HL-60/S4 (cell line): Measurements from ENCODE around the gene SH3GL2.
"Not testable (repeated sequence)": the region's sequence is repeated elsewhere in the genome, so short reads cannot be mapped to it uniquely, and the experiment has no call there.

Experiments
- in situ Hi-C: fragments of 300-500 bp; cut with MboI; formaldehyde crosslinking; loops from 2 replicates; pipeline ENCODE4 v1.14.3; 2022; ENCODE audit warnings: low sequenced_read_pairs

The SH3GL2 gene

DNA sequence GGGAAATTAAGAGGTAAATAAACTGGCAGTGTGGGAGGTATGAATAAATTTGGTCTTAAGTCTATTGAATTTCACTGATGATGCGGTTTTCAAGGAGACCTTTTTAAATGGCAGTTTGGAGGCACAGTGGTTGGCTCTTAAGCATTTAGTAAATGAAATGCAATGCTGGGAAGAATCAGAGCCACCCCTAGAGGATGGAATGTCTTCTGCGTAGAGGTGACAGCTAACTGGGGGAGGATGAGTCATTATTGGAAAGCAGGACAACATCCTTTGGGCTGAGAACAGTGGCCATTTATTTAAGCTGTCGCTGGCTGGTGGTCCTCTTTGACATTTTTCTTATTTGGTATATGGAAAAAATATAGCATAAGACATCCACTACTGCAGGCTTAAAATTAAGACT, 163.2 kb downstream of the SH3GL2 start:
- in situ Hi-C loops, result no loop called here

DNA sequence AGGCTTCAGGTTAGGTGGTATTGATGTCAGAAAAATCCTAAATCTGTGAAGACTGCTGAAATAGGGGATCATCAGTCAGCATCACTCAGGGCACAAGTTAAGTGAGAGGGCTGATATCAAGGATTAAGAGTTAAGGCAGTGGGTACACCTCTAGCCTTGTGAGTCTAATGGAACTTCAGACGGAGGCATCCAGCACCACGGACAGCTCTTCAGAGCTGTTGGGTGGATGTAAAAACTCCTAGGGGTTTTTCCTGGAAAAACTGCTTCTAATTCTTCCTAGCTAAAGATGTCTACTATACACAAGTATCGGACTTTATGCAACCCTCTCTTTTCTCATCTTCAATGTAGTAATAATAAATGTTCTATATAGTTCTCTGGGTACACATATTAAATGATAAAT, 165.9 kb downstream of the SH3GL2 start:
- in situ Hi-C loops, result no loop called here

DNA sequence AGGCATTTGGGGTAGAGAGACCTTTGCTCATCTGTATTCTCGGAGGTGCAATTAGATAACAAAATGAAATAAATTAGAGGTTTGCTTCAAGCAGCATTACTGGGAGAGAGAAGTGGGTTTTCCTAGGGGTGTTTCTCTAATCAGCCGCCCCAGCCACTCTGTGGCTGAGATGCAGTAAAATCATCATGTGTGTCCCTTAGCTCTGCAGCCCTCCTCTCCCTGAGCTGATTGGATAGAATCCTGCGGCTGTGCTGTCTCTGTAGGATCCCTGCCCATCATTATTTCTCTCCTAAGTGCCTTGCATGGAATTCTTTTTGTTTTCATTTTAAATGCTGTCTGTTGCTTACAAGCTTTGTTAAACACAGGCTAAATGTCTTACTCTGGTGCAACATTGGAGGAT, 171.4 kb downstream of the SH3GL2 start:
- in situ Hi-C loops, result no loop called here

DNA sequence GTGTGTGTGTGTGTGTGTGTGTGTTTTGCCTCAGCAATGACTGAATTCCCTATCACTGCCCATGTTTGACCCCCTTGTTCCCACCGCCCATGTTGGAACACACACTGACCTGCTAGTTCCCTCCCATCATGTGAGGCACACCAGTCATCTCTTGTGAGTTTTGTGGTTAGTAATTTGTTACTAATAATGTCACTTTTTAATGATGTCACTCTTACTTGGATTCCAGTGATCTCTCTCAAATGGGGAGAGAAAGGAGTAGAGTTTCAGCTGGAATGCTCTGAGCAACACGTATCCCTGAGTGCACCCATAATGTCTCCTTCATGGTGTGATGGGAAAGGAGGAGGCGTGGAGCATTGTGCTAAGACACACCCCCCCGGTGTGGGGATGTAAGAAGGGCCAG, 172.6 kb downstream of the SH3GL2 start:
- in situ Hi-C loops, result no loop called here

DNA sequence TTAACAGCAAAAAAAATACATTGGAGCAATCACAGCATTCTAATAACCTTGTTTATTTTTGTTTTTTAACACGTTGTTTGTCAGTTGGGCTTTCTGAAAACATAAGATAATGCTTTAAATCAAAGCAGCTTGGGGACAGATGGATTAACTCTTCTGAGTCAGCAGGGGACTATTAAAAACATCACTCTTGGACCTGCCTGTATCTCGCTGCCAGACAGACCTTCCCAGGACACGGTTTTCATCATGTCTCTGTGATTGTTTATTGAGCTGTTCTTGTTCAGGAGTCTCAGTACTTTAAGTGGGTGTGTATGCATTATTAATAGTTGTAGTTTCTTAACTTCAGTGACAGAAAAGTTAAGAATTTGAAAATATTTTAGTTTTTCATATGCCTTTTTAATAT, 173.2 kb downstream of the SH3GL2 start:
- in situ Hi-C loops, result no loop called here

DNA sequence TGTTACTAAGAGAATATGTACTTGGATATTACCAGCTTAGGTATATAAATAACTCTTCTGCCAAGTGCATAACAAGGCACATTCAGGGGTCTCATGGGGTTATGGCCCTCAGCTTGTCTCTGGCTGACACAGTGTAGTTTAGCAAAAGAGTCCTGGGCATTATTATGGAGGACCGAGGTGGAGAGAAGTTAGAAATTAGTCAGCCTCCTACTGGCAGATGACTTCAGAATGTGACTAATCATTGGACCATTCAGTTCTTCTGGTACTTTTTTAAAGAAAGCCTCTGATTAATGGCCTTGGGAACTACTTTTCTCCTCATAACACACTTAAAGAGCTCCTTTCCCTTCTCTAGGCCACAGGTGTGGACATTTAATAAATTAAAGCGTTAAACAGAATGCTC, 178.9 kb downstream of the SH3GL2 start:
- in situ Hi-C loops, result no loop called here

DNA sequence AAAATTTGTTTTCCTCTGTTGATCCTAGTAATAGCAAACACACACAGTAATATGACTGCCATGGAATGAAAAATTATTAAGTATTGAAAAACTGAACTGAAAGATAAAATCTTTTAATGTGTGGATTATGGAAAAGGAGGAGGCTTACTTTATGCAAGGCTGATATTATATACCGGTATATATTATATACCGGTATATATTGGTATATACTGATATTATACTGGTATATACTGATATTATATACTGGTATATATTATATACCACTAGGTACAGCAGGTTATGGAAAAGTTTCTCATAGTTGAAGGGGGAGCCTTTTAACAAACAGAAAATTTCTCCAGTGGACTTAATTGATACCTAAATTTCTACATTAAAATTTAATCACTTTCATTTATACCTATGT, 181.4 kb downstream of the SH3GL2 start:
- in situ Hi-C loops, result no loop called here

DNA sequence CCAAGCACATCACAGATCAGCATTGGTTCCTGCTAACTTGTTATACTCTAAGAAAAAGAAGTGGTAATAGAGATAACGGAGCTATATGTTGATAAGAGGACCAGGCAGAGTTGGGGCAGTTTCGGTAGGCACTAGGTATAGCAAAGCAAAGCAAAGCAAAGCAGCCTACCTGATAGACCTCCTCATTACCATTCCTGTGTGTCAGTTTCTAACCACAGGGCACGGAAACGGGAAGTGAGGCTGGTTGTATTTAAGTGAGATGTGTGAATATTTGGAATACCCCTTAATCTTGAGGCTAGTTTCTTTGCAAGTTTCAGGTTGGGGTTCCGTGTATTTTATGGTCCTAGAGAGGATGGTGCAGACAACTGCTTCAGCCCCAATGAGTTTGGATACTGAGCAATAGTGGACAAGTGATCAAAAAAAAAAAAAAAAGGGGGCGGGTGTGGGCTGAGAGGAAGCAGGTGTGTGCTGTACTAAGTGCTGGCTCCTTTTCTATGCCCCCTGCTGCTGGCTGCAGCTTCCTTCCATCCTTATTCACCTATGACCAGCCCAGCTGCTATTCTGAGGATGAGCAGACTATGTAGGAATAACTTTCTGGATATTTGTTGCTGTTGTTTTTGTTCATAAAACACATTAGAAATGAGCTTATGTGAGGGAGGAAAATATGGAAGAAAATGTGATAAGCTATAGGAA, 183.3 kb downstream of the SH3GL2 start:
- in situ Hi-C loops, result no loop called here

DNA sequence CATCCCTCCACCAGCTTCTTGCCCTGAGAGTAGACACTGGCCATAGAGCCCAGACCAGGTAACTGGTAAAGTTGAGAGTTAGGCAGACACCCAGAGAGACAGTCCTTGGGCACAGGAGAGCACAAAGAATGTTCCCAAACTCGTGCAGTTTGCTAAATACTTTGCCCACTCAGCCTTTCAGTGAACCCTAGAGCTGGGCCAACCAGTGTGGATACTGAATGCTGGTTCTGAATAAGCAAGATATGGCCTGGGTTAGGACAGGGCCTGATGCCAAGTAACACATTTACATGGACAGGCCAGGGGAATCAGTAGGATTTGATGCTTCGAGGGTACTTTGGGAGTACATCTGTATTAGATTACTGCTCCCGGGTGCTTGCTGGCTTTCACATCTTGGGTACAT, 185.4 kb downstream of the SH3GL2 start:
- in situ Hi-C loops, result no loop called here

DNA sequence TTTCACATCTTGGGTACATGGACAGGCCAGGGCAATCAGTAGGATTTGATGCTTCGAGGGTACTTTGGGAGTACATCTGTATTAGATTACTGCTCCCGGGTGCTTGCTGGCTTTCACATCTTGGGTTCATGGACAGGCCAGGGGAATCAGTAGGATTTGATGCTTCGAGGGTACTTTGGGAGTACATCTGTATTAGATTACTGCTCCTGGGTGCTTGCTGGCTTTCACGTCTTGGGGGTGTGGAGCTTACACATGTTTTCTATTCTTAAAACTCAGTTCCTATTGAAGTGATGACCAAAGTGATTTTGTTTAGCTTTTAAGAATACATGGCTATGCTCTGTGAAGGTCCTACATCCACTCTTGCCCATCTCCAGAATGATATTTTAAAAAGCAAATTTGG, 186.3 kb downstream of the SH3GL2 start:
- in situ Hi-C loops, result not testable (repeated sequence)

DNA sequence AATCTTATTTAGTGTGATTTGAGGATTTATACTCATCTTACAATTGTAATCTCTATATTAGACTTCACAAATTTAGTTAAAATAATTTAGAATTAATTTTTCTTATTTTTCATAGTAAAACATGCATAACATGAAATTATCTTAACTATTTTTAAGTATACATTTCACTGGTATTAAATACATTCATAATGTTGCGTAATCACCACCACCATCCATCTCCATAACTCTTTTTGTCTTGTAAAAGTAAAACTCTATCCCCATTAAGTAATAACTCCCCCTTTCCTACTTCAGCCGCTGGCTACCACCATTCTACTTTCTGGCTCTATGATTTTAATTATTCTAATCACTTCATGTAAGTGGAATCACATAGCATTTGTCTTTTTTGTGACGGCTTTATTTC, 193.4 kb downstream of the SH3GL2 start:
- in situ Hi-C loops, result no loop called here

DNA sequence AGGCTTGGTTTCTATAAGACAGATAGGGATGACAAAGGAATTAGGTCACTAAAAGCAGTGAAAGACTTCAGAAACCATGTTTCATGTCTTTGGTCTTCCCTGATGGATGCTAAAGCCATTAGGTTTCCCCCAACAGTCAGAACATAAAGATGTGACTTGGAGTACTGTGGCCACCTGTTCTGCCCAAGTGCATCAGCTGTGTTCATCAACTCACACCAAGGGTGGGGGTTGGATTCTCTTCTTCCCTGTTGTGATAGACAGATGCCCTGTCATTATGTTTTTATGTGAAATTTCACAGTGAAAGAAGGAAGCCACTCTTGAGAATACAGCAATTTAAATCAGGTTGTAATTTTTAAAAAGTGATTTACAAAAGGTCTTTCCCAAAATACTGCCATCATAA, 196.8 kb downstream of the SH3GL2 start:
- in situ Hi-C loops, result no loop called here

DNA sequence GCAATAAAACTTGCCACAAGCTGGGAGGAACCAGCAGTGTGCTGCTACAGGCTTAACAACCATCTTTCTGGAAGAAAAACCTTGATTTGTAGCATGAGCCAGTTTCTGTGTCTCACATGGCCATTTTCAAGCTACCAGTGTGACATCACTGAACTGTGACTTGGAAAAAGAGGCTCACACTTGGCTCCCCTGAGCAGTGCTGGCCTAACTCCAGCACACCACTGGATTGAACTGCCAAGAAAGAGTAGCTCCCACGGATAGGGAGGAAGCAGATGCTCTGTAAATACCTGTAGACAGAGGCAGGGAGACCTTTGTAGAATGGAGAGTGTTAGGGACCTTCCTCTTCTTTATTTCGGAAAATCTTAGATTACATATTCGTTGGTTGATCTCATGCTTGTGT, 197.9 kb downstream of the SH3GL2 start:
- in situ Hi-C loops, result no loop called here

DNA sequence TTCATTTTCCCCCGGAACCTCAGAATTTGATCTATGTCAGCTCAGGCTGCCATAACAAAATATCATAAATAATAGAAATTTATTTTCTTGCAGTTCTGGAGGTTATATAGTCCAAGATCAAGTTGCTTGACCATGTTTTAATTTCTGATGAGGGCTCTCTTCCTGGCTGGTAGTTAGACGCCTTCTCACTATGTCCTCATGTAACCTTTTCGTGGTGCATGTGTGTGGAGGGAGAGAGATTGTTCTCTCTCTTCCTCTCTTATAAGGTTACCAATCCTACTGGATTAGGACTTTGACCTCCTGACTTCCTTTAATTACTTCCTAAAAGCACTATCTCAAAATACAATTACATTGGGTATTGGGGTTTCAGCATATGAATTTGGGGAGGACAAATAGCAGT, 198.6 kb downstream of the SH3GL2 start:
- in situ Hi-C loops, result no loop called here

DNA sequence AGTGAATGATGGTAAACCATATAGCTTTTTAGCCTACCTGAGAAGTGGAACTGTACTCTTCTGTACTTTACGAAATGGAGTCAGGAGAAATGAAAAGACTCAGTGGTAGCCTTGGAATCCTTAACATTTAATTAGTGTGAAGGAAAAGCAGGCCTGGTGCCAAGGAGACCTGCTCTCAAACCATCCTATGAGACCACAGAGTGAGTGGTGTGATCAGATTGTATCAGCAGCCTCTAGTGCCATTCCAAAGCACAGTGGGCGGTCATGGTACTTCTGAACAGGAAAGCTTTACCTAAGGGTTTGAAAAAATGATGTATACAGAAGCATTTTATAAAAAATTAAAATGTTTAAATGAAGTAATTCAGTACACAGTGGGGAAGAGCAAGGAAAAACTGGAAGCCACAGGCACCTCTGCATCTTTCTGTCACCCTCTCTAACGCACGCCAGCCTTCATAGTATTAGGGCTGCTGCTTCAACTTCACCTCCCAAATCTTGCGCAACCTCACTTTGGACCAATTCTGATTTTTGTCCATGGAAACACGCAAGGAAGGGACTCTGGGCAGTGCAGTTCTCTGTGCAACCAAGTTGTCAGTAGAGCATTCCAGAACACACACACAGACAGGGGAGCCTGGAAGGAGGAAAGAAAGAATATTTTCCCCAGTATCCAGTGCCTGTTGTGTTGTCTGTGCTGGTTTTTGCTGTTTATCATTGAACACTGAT, 203.7 kb downstream of the SH3GL2 start:
- in situ Hi-C loops, result no loop called here

DNA sequence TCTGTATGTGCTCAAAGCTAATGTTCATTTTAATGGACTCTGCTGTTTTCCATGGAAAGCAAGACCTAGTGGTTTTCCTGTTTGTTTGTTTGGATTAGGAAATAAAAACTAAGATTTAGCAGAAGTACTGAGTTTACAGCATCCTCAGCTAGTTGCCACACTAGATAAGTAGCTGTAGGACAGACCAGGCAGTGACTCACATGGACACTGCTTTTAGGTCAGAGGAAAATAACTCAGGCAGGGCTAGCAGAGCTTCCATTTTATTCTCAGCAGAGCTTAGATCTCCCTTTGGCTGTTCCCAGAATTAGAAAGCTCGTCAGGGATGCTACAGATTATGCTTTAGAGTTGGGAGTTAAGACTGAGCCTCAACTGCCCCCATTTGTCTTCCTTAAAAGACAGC, 204.4 kb downstream of the SH3GL2 start:
- in situ Hi-C loops, result no loop called here

DNA sequence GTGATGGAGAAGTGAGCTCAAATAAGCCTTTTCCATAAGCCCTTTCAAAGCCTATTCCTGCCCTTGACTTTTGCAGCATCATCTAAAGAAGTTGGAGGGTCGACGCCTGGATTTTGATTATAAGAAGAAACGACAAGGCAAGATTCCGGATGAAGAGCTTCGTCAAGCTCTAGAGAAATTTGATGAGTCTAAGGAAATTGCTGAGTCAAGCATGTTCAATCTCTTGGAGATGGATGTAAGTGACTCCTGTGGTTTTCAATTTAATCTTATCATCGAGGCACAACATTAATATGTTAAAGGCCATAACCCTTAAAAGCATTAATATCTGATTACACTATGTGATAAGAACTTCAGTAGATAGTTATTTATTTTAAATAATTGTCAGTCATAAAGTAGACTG, 210.4 kb downstream of the SH3GL2 start:
- in situ Hi-C loops, result no loop called here

DNA sequence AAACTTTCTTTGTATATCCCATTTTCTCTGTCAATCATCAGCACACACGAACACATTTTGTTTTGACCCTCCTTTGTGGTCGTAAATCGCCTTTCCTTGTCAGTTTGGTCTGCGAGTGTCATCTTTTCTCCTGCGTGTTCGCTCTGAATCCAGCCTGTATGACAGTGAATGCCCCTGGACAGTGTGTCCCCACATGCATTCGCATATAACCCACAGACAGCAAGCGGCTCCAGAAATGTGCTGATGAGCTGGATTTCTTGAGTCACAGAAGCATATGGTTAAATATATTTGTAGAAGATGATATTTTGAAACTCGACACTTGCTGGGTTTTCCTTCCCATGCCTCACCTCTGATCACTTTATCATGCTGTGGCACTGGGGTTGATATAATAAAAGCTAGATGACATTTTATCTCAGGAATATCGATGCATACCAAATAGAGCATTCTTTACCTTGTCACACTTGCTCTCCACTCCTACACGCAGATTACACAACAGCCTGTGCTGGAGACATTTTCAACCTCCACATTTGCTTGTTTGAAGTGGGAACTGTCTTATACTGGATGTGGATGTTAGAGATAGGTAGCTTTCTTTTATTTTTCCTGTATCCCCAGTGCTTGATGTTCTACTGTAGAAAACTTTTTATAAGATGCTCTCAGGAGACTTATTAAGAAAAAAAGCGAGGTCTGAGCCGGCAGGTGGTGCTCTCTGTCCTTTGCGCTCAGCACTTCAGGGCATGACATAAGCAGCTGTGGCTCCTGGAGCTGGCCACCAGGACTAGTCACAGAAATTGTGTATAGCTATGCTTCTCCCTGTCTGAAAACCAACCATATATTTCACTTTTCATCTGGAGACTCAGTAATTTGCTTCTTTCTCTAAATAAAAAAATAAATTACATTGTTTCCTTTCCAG, 215.1 kb downstream of the SH3GL2 start:
- in situ Hi-C loops, result no loop called here

DNA sequence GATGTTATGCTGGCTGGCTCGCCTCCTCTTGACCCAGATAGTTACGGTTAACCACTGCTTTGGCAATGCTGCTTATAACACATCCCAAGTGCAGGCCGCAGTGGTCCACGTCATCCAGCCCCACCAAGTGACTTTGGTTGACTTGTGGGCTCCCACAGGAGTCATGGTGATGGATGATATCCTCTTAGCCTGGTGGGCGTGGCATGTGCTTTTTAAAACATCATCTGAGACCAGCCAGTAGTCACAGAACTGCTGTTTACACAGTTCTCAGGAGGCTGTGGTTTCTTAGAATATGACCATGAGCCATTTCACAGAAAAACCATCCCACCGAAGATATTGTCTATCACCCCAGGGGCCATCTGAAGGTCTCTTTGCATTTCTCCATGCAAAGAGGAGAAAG, 216.9 kb downstream of the SH3GL2 start:
- in situ Hi-C loops, result no loop called here

DNA sequence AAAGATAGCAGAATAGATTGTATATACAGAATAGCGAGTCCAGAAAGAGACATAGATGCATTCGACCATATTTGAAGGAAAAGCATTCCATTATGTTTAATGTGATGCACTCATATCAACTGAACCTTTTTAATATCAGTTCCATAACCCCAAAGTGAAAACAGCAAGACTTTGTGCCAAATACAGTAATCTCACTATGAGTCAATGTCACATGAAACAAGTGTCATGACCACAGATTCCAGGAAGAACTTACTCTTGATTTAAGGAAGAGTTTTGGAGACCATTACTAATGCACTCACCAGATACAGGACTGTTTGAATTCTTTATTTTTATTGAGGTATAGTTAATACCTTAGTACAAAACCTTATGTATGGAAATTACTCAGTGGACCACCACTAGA, 220.5 kb downstream of the SH3GL2 start:
- in situ Hi-C loops, result no loop called here

DNA sequence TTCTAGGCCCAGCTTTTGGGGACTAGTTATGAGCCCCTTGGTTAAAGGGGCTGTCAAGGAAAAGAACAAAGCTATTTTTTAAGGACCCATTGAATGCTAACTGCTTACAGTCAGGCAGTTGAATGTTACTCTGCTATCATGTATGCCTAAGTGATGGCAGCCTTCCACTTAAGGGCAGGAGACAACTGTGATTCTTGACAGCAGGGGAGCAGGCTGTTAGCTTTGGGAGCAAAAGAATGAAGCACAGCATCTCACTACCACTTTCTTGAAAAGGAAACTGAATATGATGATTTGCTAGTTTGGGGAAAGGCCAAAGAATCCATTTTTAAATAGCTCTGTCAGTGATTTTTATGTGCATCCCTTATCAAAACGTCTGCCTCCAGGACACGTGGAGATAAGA, 221.6 kb downstream of the SH3GL2 start:
- in situ Hi-C loops, result loop anchor here (25.0 kb wide), 2 partner anchors 263 to 412 kb away; no protein-coding TSS in a partner anchor
